ENCODE data around the gene RRAS.

DNA sequence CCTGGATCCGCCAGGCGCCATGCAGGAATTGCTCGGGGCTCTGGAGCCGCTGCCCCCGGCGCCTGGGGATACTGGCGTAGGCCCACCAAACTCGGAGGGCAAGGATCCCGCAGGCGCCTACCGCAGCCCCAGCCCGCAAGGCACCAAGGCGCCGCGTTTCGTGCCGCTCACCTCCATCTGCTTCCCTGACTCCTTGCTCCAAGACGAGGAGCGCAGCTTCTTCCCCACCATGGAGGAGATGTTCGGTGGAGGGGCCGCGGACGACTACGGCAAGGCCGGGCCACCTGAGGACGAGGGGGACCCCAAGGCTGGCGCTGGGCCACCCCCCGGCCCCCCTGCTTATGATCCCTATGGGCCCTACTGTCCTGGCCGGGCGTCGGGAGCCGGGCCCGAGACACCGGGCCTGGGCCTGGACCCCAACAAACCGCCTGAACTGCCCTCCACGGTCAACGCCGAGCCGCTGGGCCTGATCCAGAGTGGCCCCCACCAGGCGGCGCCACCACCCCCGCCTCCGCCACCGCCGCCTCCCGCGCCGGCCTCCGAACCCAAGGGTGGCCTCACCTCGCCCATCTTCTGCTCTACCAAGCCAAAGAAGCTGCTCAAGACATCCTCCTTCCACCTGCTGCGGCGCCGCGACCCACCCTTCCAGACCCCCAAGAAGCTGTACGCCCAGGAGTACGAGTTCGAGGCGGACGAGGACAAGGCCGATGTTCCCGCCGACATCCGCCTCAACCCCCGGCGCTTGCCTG lies 42.8 kb downstream of the RRAS start:
- TF ChIP-seq, protein P1, sequence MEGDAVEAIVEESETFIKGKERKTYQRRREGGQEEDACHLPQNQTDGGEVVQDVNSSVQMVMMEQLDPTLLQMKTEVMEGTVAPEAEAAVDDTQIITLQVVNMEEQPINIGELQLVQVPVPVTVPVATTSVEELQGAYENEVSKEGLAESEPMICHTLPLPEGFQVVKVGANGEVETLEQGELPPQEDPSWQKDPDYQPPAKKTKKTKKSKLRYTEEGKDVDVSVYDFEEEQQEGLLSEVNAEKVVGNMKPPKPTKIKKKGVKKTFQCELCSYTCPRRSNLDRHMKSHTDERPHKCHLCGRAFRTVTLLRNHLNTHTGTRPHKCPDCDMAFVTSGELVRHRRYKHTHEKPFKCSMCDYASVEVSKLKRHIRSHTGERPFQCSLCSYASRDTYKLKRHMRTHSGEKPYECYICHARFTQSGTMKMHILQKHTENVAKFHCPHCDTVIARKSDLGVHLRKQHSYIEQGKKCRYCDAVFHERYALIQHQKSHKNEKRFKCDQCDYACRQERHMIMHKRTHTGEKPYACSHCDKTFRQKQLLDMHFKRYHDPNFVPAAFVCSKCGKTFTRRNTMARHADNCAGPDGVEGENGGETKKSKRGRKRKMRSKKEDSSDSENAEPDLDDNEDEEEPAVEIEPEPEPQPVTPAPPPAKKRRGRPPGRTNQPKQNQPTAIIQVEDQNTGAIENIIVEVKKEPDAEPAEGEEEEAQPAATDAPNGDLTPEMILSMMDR (IDR thresholded peaks at IDR 0.05) = no peak
- TF ChIP-seq POLR2A (IDR thresholded peaks at IDR 0.05) = no peak

Data from right lobe of liver (tissue), 4 donors.